Hepatocyte (in vitro differentiated cells): ENCODE results near the gene COL10A1. TPM values are rescaled to one million over a fixed set of nuclear protein-coding genes. Genes with fewer than 3 reads are reported as not detected.

Experiments used
- DNase-seq: peaks from one replicate; pipeline ENCODE4 v3.0.0-alpha.2; 2016; ENCODE audit warnings: low spot score
- H2AFZ ChIP-seq: fragments of 200-600 bp; sonication (generic); 2 replicates; pipeline ENCODE4 v1.6.0; 2016; ENCODE audit warnings: antibody characterized with exemption, mild to moderate bottlenecking
- H3K27ac ChIP-seq: fragments of 200-600 bp; sonication (generic); 2 replicates; pipeline ENCODE4 v1.5.1; 2016; ENCODE audit warnings: mild to moderate bottlenecking
- H3K27me3 ChIP-seq: fragments of 200-600 bp; sonication (generic); 2 replicates; pipeline ENCODE4 v1.6.1; 2016
- H3K36me3 ChIP-seq: fragments of 200-600 bp; sonication (generic); replicated peaks from 2 replicates; pipeline ENCODE4 v1.5.1; 2016; ENCODE audit warnings: low read depth; ENCODE audit not compliant: insufficient read depth
- H3K4me1 ChIP-seq: fragments of 200-600 bp; sonication (generic); 2 replicates; pipeline ENCODE4 v1.5.1; 2016; ENCODE audit warnings: mild to moderate bottlenecking, moderate library complexity; ENCODE audit not compliant: insufficient read depth
- H3K4me2 ChIP-seq: fragments of 200-600 bp; sonication (generic); 2 replicates; pipeline ENCODE4 v1.6.0; 2016
- H3K4me3 ChIP-seq: fragments of 200-600 bp; sonication (generic); 2 replicates; pipeline ENCODE4 v1.5.1; 2016; ENCODE audit warnings: mild to moderate bottlenecking
- H3K79me2 ChIP-seq: fragments of 200-600 bp; sonication (generic); 2 replicates; pipeline ENCODE4 v1.6.0; 2017; ENCODE audit warnings: mild to moderate bottlenecking
- H3K9me2 ChIP-seq: fragments of 200-600 bp; sonication (generic); replicated peaks from 2 replicates; pipeline ENCODE4 v1.6.0; 2017; ENCODE audit warnings: mild to moderate bottlenecking; ENCODE audit not compliant: insufficient read depth
- H3K9me3 ChIP-seq: fragments of 200-600 bp; sonication (generic); 2 replicates; pipeline ENCODE4 v1.5.1; 2016; ENCODE audit warnings: low read depth, mild to moderate bottlenecking
- H4K20me1 ChIP-seq: fragments of 200-600 bp; sonication (generic); 2 replicates; pipeline ENCODE4 v1.6.0; 2016; ENCODE audit warnings: mild to moderate bottlenecking; ENCODE audit not compliant: insufficient read depth, poor library complexity, severe bottlenecking
- EZH2 ChIP-seq: fragments of 200-600 bp; sonication (generic); IDR thresholded peaks from 2 replicates; pipeline ENCODE4 v1.6.1; 2016; ENCODE audit warnings: antibody characterized with exemption, mild to moderate bottlenecking, borderline replicate concordance
- EZH2phosphoT487 ChIP-seq: fragments of 200-600 bp; sonication (generic); IDR thresholded peaks from one replicate; pipeline ENCODE4 v1.6.1; 2018; ENCODE audit warnings: antibody characterized with exemption, mild to moderate bottlenecking, low read depth, moderate library complexity; ENCODE audit not compliant: unreplicated experiment, severe bottlenecking
- WGBS: methylation state at CpG from one replicate; pipeline ENCODE4 v1.1.6; 2016; ENCODE audit warnings: low lambda C conversion rate; ENCODE audit errors: missing lambda C conversion rate; 5-methylcytosine and 5-hydroxymethylcytosine counted together
- polyA plus RNA-seq: library from polyadenylated mRNA; unstranded; fragments of >200 nt; fragmentation: Nextera tagmentation; extraction: Ambion mirVana; gene quantifications from 2 replicates; pipeline ENCODE4 v1.2.1, GENCODE V29; 2016
- total RNA-seq: library from RNA; depleted of rRNA; stranded (reverse); fragments of >200 nt; gene quantifications from 2 replicates; pipeline ENCODE4 v1.2.3, GENCODE V29; 2014
- TF ChIP-seq, protein P1 (sequence below): fragments of 200-600 bp; sonication (generic); IDR thresholded peaks from 2 replicates; pipeline ENCODE4 v1.5.1; 2016; ENCODE audit warnings: antibody characterized with exemption, mild to moderate bottlenecking; ENCODE audit not compliant: poor library complexity

The COL10A1 gene
- total and polyA plus RNA-seq, 2 experiments from 2014 or later = 0.05 to 0.07 TPM

DNA sequence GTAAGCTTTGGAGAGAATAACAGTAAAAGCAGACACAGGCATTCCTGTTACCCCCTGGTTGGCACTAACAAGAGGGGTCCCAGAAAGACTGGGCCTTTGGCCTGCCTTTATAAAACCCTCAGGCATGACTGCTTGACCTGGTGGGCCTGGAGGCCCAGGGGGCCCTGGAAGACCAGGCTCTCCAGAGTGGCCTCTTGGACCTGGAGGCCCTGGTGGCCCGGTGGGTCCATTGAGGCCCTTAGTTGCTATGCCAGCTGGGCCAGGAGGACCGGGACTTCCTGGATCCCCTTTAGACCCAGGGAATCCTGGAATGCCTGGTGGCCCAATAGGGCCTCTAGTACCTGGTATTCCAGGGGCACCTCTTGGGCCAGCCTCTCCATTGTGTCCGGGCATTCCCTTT, 5.5 kb downstream of the COL10A1 start:
- Histone ChIP-seq H3K9me3 (no peaks in the 10 kb centered on the region), H3K4me1 (no peaks in the 10 kb centered on the region), H3K27ac (no peak overlapping the region), H4K20me1 (no peaks in the 10 kb centered on the region), H3K36me3 (no peaks in the 10 kb centered on the region), H3K27me3 (no peaks in the 10 kb centered on the region), H3K4me3 (no peak overlapping the region), H3K79me2 (no peaks in the 10 kb centered on the region), H3K4me2 (no peak overlapping the region), H2AFZ (no peak overlapping the region), H3K9me2 (no peaks in the 10 kb centered on the region)
- TF ChIP-seq, protein P1, sequence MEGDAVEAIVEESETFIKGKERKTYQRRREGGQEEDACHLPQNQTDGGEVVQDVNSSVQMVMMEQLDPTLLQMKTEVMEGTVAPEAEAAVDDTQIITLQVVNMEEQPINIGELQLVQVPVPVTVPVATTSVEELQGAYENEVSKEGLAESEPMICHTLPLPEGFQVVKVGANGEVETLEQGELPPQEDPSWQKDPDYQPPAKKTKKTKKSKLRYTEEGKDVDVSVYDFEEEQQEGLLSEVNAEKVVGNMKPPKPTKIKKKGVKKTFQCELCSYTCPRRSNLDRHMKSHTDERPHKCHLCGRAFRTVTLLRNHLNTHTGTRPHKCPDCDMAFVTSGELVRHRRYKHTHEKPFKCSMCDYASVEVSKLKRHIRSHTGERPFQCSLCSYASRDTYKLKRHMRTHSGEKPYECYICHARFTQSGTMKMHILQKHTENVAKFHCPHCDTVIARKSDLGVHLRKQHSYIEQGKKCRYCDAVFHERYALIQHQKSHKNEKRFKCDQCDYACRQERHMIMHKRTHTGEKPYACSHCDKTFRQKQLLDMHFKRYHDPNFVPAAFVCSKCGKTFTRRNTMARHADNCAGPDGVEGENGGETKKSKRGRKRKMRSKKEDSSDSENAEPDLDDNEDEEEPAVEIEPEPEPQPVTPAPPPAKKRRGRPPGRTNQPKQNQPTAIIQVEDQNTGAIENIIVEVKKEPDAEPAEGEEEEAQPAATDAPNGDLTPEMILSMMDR = no peak
- TF ChIP-seq EZH2phosphoT487 = no peak
- TF ChIP-seq EZH2 = no peak
- WGBS = 96% methylated on average over 3 of the region's 3 CpGs
- DNase-seq = no peak

DNA sequence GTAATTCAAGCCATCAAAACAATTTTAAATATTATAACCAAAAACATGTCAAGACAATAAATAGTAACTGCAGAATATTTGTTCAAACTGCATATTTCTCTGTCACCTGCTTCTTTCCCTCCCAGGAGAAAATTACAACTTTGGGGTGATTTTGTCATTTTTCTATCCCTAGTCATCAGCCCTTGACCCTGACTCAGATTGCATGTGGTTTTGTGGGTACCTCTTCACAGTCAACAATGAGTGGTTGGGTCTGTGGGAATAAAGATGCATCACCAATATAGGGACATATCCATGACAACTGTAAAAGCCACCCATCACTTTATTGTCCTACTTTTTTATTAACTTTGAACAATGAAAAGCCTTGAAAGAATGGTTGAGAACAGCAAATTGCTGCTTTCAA, 7.3 kb downstream of the COL10A1 start:
- Histone ChIP-seq H3K4me3 (no peak overlapping the region), H4K20me1 (no peaks in the 10 kb centered on the region), H2AFZ (no peak overlapping the region), H3K79me2 (no peaks in the 10 kb centered on the region), H3K27ac (no peak overlapping the region), H3K4me2 (no peak overlapping the region), H3K4me1 (no peaks in the 10 kb centered on the region), H3K9me3 (no peaks in the 10 kb centered on the region), H3K36me3 (no peaks in the 10 kb centered on the region), H3K27me3 (no peaks in the 10 kb centered on the region), H3K9me2 (no peaks in the 10 kb centered on the region)
- DNase-seq = no peak
- TF ChIP-seq, protein P1 = no peak
- TF ChIP-seq EZH2phosphoT487 (no peak), EZH2 (no peak)

DNA sequence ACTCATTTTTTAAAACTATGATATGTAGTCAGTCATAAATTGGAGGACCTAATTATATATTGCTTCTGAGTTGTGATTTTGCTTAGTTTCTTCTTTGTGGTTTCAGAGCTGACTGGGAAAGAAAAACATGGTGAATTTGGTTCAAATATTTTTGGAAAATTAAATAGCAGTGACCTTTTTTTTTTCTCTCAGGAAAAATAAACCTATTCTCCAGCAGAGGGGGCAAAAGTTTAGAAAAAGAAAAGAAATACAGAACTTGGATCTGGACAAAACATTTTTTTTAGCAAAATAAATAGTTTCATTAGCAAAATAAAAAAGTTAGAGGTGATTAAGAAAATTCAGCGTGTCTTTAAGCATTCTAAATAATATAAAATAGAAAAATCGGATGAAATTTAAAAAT, 10.2 kb downstream of the COL10A1 start:
- 91% methylated on average over 2 of the region's 2 CpGs for WGBS
- H3K79me2 ChIP-seq = no peaks in the 10 kb centered on the region
- no peak overlapping the region for H2AFZ ChIP-seq
- H3K27ac ChIP-seq = no peak overlapping the region
- H3K27me3 ChIP-seq = no peaks in the 10 kb centered on the region
- no peak for DNase-seq
- H3K4me1 ChIP-seq = no peaks in the 10 kb centered on the region
- TF ChIP-seq EZH2 (no peak), EZH2phosphoT487 (no peak)
- TF ChIP-seq, protein P1 = peak; percentile 55
- no peaks in the 10 kb centered on the region for H3K36me3 ChIP-seq
- no peak overlapping the region for H3K4me3 ChIP-seq
- no peaks in the 10 kb centered on the region for H3K9me2 ChIP-seq
- no peak overlapping the region for H3K4me2 ChIP-seq
- no peaks in the 10 kb centered on the region for H4K20me1 ChIP-seq
- H3K9me3 ChIP-seq = no peaks in the 10 kb centered on the region

DNA sequence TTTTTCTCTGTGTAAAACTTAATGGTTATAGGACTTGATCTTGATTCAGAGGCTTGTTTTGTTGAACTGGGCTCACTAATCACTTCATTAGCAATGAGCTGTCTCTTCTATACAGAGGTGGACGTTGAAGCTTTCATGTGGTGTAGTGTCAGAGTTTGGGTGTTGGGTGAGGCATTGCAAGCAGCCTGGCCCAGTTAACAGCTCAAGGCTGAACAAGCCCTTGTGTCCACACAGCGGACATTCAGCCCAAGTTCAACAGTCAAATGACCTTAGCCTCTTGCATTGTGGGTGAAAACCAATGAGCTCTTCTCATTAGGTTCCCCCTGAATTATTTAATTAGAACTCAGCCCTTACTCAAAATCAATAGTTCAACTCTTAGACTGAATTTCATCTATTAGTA, 12.5 kb downstream of the COL10A1 start:
- Histone ChIP-seq H3K4me1 (no peaks in the 10 kb centered on the region), H2AFZ (no peak overlapping the region), H4K20me1 (no peaks in the 10 kb centered on the region), H3K27me3 (no peaks in the 10 kb centered on the region), H3K36me3 (no peaks in the 10 kb centered on the region), H3K9me2 (no peaks in the 10 kb centered on the region), H3K27ac (no peak overlapping the region), H3K4me3 (no peak overlapping the region), H3K9me3 (no peaks in the 10 kb centered on the region), H3K79me2 (no peaks in the 10 kb centered on the region), H3K4me2 (no peak overlapping the region)
- WGBS = 87% methylated on average over 2 of the region's 2 CpGs
- TF ChIP-seq, protein P1 = no peak
- no peak for DNase-seq
